H1 (cell line): ENCODE results near the gene DISC1. TPM values are rescaled to one million over a fixed set of nuclear protein-coding genes. Genes with fewer than 3 reads are reported as not detected.

Experiments used
- BRCA1 ChIP-seq: IDR thresholded peaks from 2 replicates; pipeline ENCODE4 v1.6.1; 2012; ENCODE audit warnings: low read depth, low read length, improper control_type of control experiment
- CBX8 ChIP-seq: fragments of 300-800, 300-1000 bp; sonication (generic); IDR thresholded peaks from 2 replicates; pipeline ENCODE4 v1.7.1; 2016; ENCODE audit warnings: low read depth, low read length, borderline replicate concordance
- CEBPB ChIP-seq: IDR thresholded peaks from 2 replicates; pipeline ENCODE4 v1.6.1; 2012; ENCODE audit warnings: low read depth, low read length
- KDM5A ChIP-seq: fragments of 200-600 bp; IDR thresholded peaks from 2 replicates; pipeline ENCODE4 v1.7.1; 2012; ENCODE audit warnings: mild to moderate bottlenecking, low read length, inconsistent platforms, mixed read lengths
- PHF8 ChIP-seq: fragments of 200-600 bp; sonication (generic); conservative IDR thresholded peaks from 2 replicates; pipeline ENCODE4 v1.7.1; 2012; ENCODE audit warnings: low read depth, mild to moderate bottlenecking, inconsistent platforms, low read length, moderate library complexity
- SP2 ChIP-seq: IDR thresholded peaks from 2 replicates; pipeline ENCODE4 v1.6.1; 2012; ENCODE audit warnings: mild to moderate bottlenecking, low read length, inconsistent platforms
- polyA plus RNA-seq, 7 experiments: library from polyadenylated mRNA; depleted of rRNA in 3 of 7; stranded (reverse) in 5 of 7; unstranded in 2 of 7; fragments of >200 nt in 5 of 7; fragments of 200-250 nt in 2 of 7; gene quantifications; 1 replicate in 5 of 7; 2 replicates in 1 of 7; 4 replicates in 1 of 7; pipeline versions ENCODE4 v1.2.1 to v1.2.3, GENCODE V29; 2011 to 2013; ENCODE audit warnings: missing spikeins in 2 of 7, mixed read lengths in 2 of 7
- total RNA-seq: library from RNA; stranded (reverse); fragmentation: NEBNext Ultra II Directional; extraction: Animal tissue kit (Norgen Biotek cat#: 25700); gene quantifications from 2 replicates; pipeline ENCODE4 v1.2.1, GENCODE V29; 2021
- TF ChIP-seq, protein P1 (sequence below): fragments of 300-600 bp; sonication (generic); IDR thresholded peaks from 2 replicates; pipeline ENCODE4 v1.7.1; 2012; ENCODE audit warnings: low read length, moderate library complexity, mild to moderate bottlenecking, inconsistent platforms; ENCODE audit not compliant: insufficient replicate concordance

Gene DISC1
- total and polyA plus RNA-seq, 2 of the 8 experiments (the other 6 are each of a cell fraction or from before 2014, with no cell fraction given): 1.1 to 3.5 TPM

DNA sequence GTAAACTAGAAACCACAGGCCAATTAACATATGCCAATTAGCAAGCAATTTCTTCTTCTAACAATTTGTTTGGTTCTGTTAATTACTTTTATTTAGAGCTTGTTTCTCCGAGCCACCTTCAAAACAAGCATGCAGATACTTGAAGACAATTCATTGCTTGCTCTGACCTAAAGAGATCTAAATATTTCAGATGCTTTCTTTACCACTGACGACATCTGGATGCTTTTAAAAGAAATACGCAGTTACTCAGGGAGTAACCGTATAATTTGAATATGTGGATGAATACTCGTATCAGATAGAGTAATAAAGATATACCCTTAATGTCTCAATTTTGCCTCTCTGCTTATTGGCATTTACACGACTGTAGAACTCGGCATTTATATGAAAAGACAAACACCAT is 390.0 kb downstream of the DISC1 start (continued):
- TF ChIP-seq, protein P1, sequence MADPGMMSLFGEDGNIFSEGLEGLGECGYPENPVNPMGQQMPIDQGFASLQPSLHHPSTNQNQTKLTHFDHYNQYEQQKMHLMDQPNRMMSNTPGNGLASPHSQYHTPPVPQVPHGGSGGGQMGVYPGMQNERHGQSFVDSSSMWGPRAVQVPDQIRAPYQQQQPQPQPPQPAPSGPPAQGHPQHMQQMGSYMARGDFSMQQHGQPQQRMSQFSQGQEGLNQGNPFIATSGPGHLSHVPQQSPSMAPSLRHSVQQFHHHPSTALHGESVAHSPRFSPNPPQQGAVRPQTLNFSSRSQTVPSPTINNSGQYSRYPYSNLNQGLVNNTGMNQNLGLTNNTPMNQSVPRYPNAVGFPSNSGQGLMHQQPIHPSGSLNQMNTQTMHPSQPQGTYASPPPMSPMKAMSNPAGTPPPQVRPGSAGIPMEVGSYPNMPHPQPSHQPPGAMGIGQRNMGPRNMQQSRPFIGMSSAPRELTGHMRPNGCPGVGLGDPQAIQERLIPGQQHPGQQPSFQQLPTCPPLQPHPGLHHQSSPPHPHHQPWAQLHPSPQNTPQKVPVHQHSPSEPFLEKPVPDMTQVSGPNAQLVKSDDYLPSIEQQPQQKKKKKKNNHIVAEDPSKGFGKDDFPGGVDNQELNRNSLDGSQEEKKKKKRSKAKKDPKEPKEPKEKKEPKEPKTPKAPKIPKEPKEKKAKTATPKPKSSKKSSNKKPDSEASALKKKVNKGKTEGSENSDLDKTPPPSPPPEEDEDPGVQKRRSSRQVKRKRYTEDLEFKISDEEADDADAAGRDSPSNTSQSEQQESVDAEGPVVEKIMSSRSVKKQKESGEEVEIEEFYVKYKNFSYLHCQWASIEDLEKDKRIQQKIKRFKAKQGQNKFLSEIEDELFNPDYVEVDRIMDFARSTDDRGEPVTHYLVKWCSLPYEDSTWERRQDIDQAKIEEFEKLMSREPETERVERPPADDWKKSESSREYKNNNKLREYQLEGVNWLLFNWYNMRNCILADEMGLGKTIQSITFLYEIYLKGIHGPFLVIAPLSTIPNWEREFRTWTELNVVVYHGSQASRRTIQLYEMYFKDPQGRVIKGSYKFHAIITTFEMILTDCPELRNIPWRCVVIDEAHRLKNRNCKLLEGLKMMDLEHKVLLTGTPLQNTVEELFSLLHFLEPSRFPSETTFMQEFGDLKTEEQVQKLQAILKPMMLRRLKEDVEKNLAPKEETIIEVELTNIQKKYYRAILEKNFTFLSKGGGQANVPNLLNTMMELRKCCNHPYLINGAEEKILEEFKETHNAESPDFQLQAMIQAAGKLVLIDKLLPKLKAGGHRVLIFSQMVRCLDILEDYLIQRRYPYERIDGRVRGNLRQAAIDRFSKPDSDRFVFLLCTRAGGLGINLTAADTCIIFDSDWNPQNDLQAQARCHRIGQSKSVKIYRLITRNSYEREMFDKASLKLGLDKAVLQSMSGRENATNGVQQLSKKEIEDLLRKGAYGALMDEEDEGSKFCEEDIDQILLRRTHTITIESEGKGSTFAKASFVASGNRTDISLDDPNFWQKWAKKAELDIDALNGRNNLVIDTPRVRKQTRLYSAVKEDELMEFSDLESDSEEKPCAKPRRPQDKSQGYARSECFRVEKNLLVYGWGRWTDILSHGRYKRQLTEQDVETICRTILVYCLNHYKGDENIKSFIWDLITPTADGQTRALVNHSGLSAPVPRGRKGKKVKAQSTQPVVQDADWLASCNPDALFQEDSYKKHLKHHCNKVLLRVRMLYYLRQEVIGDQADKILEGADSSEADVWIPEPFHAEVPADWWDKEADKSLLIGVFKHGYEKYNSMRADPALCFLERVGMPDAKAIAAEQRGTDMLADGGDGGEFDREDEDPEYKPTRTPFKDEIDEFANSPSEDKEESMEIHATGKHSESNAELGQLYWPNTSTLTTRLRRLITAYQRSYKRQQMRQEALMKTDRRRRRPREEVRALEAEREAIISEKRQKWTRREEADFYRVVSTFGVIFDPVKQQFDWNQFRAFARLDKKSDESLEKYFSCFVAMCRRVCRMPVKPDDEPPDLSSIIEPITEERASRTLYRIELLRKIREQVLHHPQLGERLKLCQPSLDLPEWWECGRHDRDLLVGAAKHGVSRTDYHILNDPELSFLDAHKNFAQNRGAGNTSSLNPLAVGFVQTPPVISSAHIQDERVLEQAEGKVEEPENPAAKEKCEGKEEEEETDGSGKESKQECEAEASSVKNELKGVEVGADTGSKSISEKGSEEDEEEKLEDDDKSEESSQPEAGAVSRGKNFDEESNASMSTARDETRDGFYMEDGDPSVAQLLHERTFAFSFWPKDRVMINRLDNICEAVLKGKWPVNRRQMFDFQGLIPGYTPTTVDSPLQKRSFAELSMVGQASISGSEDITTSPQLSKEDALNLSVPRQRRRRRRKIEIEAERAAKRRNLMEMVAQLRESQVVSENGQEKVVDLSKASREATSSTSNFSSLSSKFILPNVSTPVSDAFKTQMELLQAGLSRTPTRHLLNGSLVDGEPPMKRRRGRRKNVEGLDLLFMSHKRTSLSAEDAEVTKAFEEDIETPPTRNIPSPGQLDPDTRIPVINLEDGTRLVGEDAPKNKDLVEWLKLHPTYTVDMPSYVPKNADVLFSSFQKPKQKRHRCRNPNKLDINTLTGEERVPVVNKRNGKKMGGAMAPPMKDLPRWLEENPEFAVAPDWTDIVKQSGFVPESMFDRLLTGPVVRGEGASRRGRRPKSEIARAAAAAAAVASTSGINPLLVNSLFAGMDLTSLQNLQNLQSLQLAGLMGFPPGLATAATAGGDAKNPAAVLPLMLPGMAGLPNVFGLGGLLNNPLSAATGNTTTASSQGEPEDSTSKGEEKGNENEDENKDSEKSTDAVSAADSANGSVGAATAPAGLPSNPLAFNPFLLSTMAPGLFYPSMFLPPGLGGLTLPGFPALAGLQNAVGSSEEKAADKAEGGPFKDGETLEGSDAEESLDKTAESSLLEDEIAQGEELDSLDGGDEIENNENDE: no peak
- no peak for TF ChIP-seq KDM5A
- no peak for TF ChIP-seq CEBPB
- no peak for TF ChIP-seq CBX8
- TF ChIP-seq SP2: no peak
- no peak for TF ChIP-seq PHF8
- no peak for TF ChIP-seq BRCA1
